IMR-90 (cell line): ENCODE data around the gene KCNK7. TPM values are rescaled to one million over a fixed set of nuclear protein-coding genes. Genes with fewer than 3 reads are reported as not detected.

Experiments
- polyA plus RNA-seq, 3 experiments: library from polyadenylated mRNA; depleted of rRNA; stranded (reverse); fragments of >200 nt; gene quantifications; 2 replicates each; pipeline ENCODE4 v1.2.3, GENCODE V29; 2012; ENCODE audit warnings: low replicate concordance in 1 of 3
- total RNA-seq: library from RNA; depleted of rRNA; stranded (reverse); fragments of >200 nt; gene quantifications from 2 replicates; pipeline ENCODE4 v1.2.3, GENCODE V29; 2012
- TF ChIP-seq, protein P1 (sequence below): conservative IDR thresholded peaks from 2 replicates; pipeline ENCODE4 v1.5.1; 2012; ENCODE audit warnings: mild to moderate bottlenecking, low read depth, low read length, improper control_type of control experiment

The KCNK7 gene
- total and polyA plus RNA-seq, 2 of the 4 experiments (the other 2 are of a cell fraction) = 0.09 TPM; not detected in 1

GRCh38 chr11:65569164-65569972 is 26.2 kb downstream of the KCNK7 start (continued):
- TF ChIP-seq, protein P1, sequence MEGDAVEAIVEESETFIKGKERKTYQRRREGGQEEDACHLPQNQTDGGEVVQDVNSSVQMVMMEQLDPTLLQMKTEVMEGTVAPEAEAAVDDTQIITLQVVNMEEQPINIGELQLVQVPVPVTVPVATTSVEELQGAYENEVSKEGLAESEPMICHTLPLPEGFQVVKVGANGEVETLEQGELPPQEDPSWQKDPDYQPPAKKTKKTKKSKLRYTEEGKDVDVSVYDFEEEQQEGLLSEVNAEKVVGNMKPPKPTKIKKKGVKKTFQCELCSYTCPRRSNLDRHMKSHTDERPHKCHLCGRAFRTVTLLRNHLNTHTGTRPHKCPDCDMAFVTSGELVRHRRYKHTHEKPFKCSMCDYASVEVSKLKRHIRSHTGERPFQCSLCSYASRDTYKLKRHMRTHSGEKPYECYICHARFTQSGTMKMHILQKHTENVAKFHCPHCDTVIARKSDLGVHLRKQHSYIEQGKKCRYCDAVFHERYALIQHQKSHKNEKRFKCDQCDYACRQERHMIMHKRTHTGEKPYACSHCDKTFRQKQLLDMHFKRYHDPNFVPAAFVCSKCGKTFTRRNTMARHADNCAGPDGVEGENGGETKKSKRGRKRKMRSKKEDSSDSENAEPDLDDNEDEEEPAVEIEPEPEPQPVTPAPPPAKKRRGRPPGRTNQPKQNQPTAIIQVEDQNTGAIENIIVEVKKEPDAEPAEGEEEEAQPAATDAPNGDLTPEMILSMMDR = no peak
